Measurements from ENCODE around the gene MYL10.

DNA sequence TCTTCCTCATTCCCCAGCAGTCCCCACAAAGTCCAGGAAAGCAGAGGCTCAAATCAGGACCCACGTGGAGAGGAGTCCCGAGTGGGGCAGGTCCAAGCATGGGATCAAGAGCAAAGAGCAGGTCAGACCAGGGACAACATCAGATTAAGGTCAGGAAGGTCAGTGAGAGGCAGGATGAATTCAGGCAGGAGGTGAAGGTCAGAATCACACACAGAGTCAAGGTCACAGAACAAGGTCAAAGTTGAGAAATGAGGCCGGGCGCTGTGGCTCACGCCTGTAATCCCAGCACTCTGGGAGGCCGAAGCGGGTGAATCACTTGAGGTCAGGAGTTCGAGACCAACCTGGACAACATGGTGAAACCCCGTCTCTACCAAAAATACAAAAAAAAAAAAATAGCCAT, 2.3 kb downstream of the MYL10 start:
- TF ChIP-seq POLR2A (IDR thresholded peaks at IDR 0.05; ENCODE audit: extremely low read depth, insufficient read length) (no peak), MYC (IDR thresholded peaks at IDR 0.05; ENCODE audit: low read depth, low read length) (no peak)
- TF ChIP-seq, protein P1, sequence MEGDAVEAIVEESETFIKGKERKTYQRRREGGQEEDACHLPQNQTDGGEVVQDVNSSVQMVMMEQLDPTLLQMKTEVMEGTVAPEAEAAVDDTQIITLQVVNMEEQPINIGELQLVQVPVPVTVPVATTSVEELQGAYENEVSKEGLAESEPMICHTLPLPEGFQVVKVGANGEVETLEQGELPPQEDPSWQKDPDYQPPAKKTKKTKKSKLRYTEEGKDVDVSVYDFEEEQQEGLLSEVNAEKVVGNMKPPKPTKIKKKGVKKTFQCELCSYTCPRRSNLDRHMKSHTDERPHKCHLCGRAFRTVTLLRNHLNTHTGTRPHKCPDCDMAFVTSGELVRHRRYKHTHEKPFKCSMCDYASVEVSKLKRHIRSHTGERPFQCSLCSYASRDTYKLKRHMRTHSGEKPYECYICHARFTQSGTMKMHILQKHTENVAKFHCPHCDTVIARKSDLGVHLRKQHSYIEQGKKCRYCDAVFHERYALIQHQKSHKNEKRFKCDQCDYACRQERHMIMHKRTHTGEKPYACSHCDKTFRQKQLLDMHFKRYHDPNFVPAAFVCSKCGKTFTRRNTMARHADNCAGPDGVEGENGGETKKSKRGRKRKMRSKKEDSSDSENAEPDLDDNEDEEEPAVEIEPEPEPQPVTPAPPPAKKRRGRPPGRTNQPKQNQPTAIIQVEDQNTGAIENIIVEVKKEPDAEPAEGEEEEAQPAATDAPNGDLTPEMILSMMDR (IDR thresholded peaks at IDR 0.05; ENCODE audit: low read depth, low read length), result no peak
- TF ChIP-seq, protein P2, sequence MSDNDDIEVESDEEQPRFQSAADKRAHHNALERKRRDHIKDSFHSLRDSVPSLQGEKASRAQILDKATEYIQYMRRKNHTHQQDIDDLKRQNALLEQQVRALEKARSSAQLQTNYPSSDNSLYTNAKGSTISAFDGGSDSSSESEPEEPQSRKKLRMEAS (IDR thresholded peaks at IDR 0.05; ENCODE audit: low read depth, low read length), result no peak

Measured in NB4 (cell line).